ENCODE measurements around the gene SEC24C.
"Not testable (repeated sequence)": the region's sequence is repeated elsewhere in the genome, so short reads cannot be mapped to it uniquely, and the experiment has no call there.

The SEC24C gene
- long read RNA-seq, full-length matches to known transcripts = 255 of 381 reads
- long read RNA-seq, partial matches to known transcripts = 58 of 381 reads
- long read RNA-seq, other reads (novel, unspliced or antisense) = 68 of 381 reads

GRCh38 chr10:73743905-73744663 is at the start of gene SEC24C:
SEC24C (plus strand) TSS chr10:73744372; CDS start chr10:73746833, 2,461 bp downstream.
- peak; percentile 93 to 97 for DNase-seq (ENCODE audit: low read depth in 1 of 2, low spot score in 1 of 2)
- H3K4me3 ChIP-seq (replicated peaks; ENCODE audit: insufficient read depth, low read length) = peak within 1 kb of the TSS; percentile 100
- no peaks in the 10 kb centered on the region for H3K27me3 ChIP-seq (ENCODE audit: insufficient read depth, poor library complexity, severe bottlenecking)
- H3K27ac ChIP-seq (replicated peaks) = peak within 1 kb of the TSS; percentile 93
- TF ChIP-seq SPI1 (IDR thresholded peaks at IDR 0.05; ENCODE audit: borderline replicate concordance, low read depth) (no peak), GABPA (IDR thresholded peaks at IDR 0.05; ENCODE audit: low read depth) (peak; percentile 93), REST (IDR thresholded peaks at IDR 0.05; ENCODE audit: insufficient replicate concordance, low read depth) (peak; percentile 77), CTCF (IDR thresholded peaks at IDR 0.05; ENCODE audit: insufficient read depth, low read length) (no peak), POLR2AphosphoS5 (IDR thresholded peaks at IDR 0.05; ENCODE audit: low read depth) (peak; percentile 88)

- H3K27ac ChIP-seq (replicated peaks); DNase-seq (ENCODE audit: low read depth in 1 of 2, low spot score in 1 of 2); H3K4me3 ChIP-seq (replicated peaks; ENCODE audit: insufficient read depth, low read length); H3K27me3 ChIP-seq (ENCODE audit: insufficient read depth, poor library complexity, severe bottlenecking): not testable (repeated sequence)
These were observed 48.9 kb upstream of the SEC24C start for GRCh38 chr10:73695302-73695701.

GRCh38 chr10:73697675-73698159 is 46.5 kb upstream of the SEC24C start, which contains the start of gene AGAP5:
AGAP5 (minus strand) TSS chr10:73698109; CDS start chr10:73697755, 354 bp downstream.
- H3K4me3 ChIP-seq (replicated peaks; ENCODE audit: insufficient read depth, low read length); DNase-seq (ENCODE audit: low read depth in 1 of 2, low spot score in 1 of 2); H3K27me3 ChIP-seq (ENCODE audit: insufficient read depth, poor library complexity, severe bottlenecking); H3K27ac ChIP-seq (replicated peaks): not testable (repeated sequence)

- H3K27me3 ChIP-seq (ENCODE audit: insufficient read depth, poor library complexity, severe bottlenecking); H3K4me3 ChIP-seq (replicated peaks; ENCODE audit: insufficient read depth, low read length); DNase-seq (ENCODE audit: low read depth in 1 of 2, low spot score in 1 of 2); H3K27ac ChIP-seq (replicated peaks): not testable (repeated sequence)
These were observed 45.4 kb upstream of the SEC24C start for GRCh38 chr10:73698819-73699218.

GRCh38 chr10:73703924-73704323 is 40.2 kb upstream of the SEC24C start:
- H3K27me3 ChIP-seq (ENCODE audit: insufficient read depth, poor library complexity, severe bottlenecking); DNase-seq (ENCODE audit: low read depth in 1 of 2, low spot score in 1 of 2); H3K4me3 ChIP-seq (replicated peaks; ENCODE audit: insufficient read depth, low read length); H3K27ac ChIP-seq (replicated peaks): not testable (repeated sequence)

GRCh38 chr10:73705506-73706072 is 38.6 kb upstream of the SEC24C start:
- H3K27me3 ChIP-seq (ENCODE audit: insufficient read depth, poor library complexity, severe bottlenecking); DNase-seq (ENCODE audit: low read depth in 1 of 2, low spot score in 1 of 2); H3K27ac ChIP-seq (replicated peaks); H3K4me3 ChIP-seq (replicated peaks; ENCODE audit: insufficient read depth, low read length): not testable (repeated sequence)

GRCh38 chr10:73706488-73706887 is 37.7 kb upstream of the SEC24C start:
- H3K4me3 ChIP-seq (replicated peaks; ENCODE audit: insufficient read depth, low read length); H3K27ac ChIP-seq (replicated peaks); DNase-seq (ENCODE audit: low read depth in 1 of 2, low spot score in 1 of 2); H3K27me3 ChIP-seq (ENCODE audit: insufficient read depth, poor library complexity, severe bottlenecking): not testable (repeated sequence)

- H3K4me3 ChIP-seq (replicated peaks; ENCODE audit: insufficient read depth, low read length); H3K27ac ChIP-seq (replicated peaks); H3K27me3 ChIP-seq (ENCODE audit: insufficient read depth, poor library complexity, severe bottlenecking); DNase-seq (ENCODE audit: low read depth in 1 of 2, low spot score in 1 of 2): not testable (repeated sequence)
These were observed 36.5 kb upstream of the SEC24C start for GRCh38 chr10:73707628-73708027.

GRCh38 chr10:73708122-73708521 is 36.0 kb upstream of the SEC24C start:
- not testable (repeated sequence) for H3K4me3 ChIP-seq (replicated peaks; ENCODE audit: insufficient read depth, low read length); DNase-seq (ENCODE audit: low read depth in 1 of 2, low spot score in 1 of 2); H3K27ac ChIP-seq (replicated peaks); H3K27me3 ChIP-seq (ENCODE audit: insufficient read depth, poor library complexity, severe bottlenecking)

- not testable (repeated sequence) for H3K27me3 ChIP-seq (ENCODE audit: insufficient read depth, poor library complexity, severe bottlenecking); DNase-seq (ENCODE audit: low read depth in 1 of 2, low spot score in 1 of 2); H3K4me3 ChIP-seq (replicated peaks; ENCODE audit: insufficient read depth, low read length); H3K27ac ChIP-seq (replicated peaks)
These were observed 32.5 kb upstream of the SEC24C start for GRCh38 chr10:73711683-73712082.

GRCh38 chr10:73713912-73714311 is 30.3 kb upstream of the SEC24C start:
- H3K27me3 ChIP-seq (ENCODE audit: insufficient read depth, poor library complexity, severe bottlenecking); H3K4me3 ChIP-seq (replicated peaks; ENCODE audit: insufficient read depth, low read length); DNase-seq (ENCODE audit: low read depth in 1 of 2, low spot score in 1 of 2); H3K27ac ChIP-seq (replicated peaks): not testable (repeated sequence)

All from HL-60 (cell line).